Gastroesophageal sphincter (tissue), 4 donors: Measurements from ENCODE around the gene ITGA5. TPM values are rescaled to one million over a fixed set of nuclear protein-coding genes. Genes with fewer than 3 reads are reported as not detected.

ENCODE experiments used
- ATAC-seq: fragments of 150-250 bp; one replicate; pipeline ENCODE4 v1.9.1; 2016; ENCODE audit warnings: mild to moderate bottlenecking, moderate library complexity
- H3K27ac ChIP-seq, 4 donors: fragments of 200-600 bp; sonication (generic) in 3 of 4; 1 replicate in 3 of 4; 2 replicates in 1 of 4; pipeline ENCODE4 v1.5.1; 2016 to 2019
- H3K27me3 ChIP-seq: fragments of 200-600 bp; sonication (generic); one replicate; pipeline ENCODE4 v1.5.1; 2019
- H3K36me3 ChIP-seq, 2 donors: fragments of 200-600 bp; sonication (generic); one replicate each; pipeline ENCODE4 v1.5.1; 2019; ENCODE audit warnings: control low read depth in 1 of 2
- H3K4me1 ChIP-seq, 3 donors: fragments of 200-600 bp; sonication (generic); 1 replicate in 2 of 3; 2 replicates in 1 of 3; pipeline ENCODE4 v1.5.1; 2016 to 2019; ENCODE audit warnings: control low read depth in 2 of 3
- H3K4me3 ChIP-seq, 2 donors: fragments of 200-600 bp; sonication (generic); one replicate each; pipeline ENCODE4 v1.5.1; 2019; ENCODE audit warnings: mild to moderate bottlenecking in 1 of 2, moderate library complexity in 1 of 2
- H3K9me3 ChIP-seq, 3 donors: fragments of 200-600 bp; sonication (generic); one replicate each; pipeline ENCODE4 v1.5.1; 2017 to 2019; ENCODE audit warnings: control low read depth in 2 of 3
- CTCF ChIP-seq, 4 experiments: fragments of 200-600 bp in 2 of 4; fragments of 450-650 bp in 2 of 4; sonication (generic) in 1 of 4; IDR thresholded peaks; one replicate each; pipeline ENCODE4 v1.5.1; 2017 to 2019; ENCODE audit warnings: antibody characterized with exemption in 4 of 4, mild to moderate bottlenecking in 2 of 4, moderate library complexity in 2 of 4
- EP300 ChIP-seq: sonication (generic); formaldehyde crosslinking; IDR thresholded peaks from one replicate; pipeline ENCODE4 v1.6.1; 2017; ENCODE audit warnings: antibody characterized with exemption, mild to moderate bottlenecking
- POLR2A ChIP-seq, 2 donors: fragments of 450-650 bp; IDR thresholded peaks; one replicate each; pipeline ENCODE4 v1.6.1; 2017; ENCODE audit warnings: antibody characterized with exemption in 2 of 2, mild to moderate bottlenecking in 2 of 2, moderate library complexity in 1 of 2
- POLR2AphosphoS5 ChIP-seq: sonication (generic); formaldehyde crosslinking; IDR thresholded peaks from one replicate; pipeline ENCODE4 v1.6.1; 2017; ENCODE audit warnings: antibody characterized with exemption
- WGBS, 2 donors: methylation state at CpG; one replicate each; pipeline ENCODE4 v1.1.5; 2018; ENCODE audit warnings: low coverage in 1 of 2; 5-methylcytosine and 5-hydroxymethylcytosine counted together
- total RNA-seq, 4 donors: library from RNA; depleted of rRNA; stranded (reverse); fragments of >200 nt; gene quantifications; one replicate each; pipeline ENCODE4 v1.1.0, GENCODE V29; 2016

The ITGA5 gene
- total RNA-seq, 4 donors from 2014 or later, result 141 to 908 (median 220) TPM

- TF ChIP-seq EP300, result no peak
- TF ChIP-seq CTCF (IDR thresholded peaks at IDR 0.05), result no peak
- TF ChIP-seq POLR2AphosphoS5, result no peak
- TF ChIP-seq POLR2A (IDR thresholded peaks at IDR 0.05), result no peak
- 95 to 96% methylated on average over 3 of the region's 4 CpGs for WGBS, 2 donors
- H3K4me3 ChIP-seq, result no peak overlapping the region
Observed at GRCh38 chr12:54381136-54381535, 37.9 kb downstream of the ITGA5 start.

GRCh38 chr12:54379398-54380201 is 39.5 kb downstream of the ITGA5 start:
- peaks cover 0 to 45% (median 19%) of the 10 kb centered on the region in 3 donors for H3K4me1 ChIP-seq
- peak overlapping the region; percentile 19 to 84 (median 83) for H3K27ac ChIP-seq
- H3K4me3 ChIP-seq, result peak overlapping the region; percentile 28 to 61
- peak; percentile 82 for ATAC-seq
- H3K9me3 ChIP-seq, result no peaks in the 10 kb centered on the region
- no peaks in the 10 kb centered on the region for H3K27me3 ChIP-seq
- 25 to 35% methylated on average over 3 to 5 of the region's 19 CpGs for WGBS, 2 donors
- TF ChIP-seq POLR2AphosphoS5, result peak; percentile 45
- TF ChIP-seq EP300, result no peak
- peak; percentile 100 for TF ChIP-seq CTCF (IDR thresholded peaks at IDR 0.05)
- TF ChIP-seq POLR2A (IDR thresholded peaks at IDR 0.05), result peak in 1 of 2 donors; percentile 13
- H3K36me3 ChIP-seq, result no peaks in the 10 kb centered on the region

More at GRCh38 chr12:54381136-54381535, 37.9 kb downstream of the ITGA5 start:
- ATAC-seq, result no peak
- no peaks in the 10 kb centered on the region for H3K36me3 ChIP-seq
- no peaks in the 10 kb centered on the region for H3K27me3 ChIP-seq
- no peak overlapping the region for H3K27ac ChIP-seq
- H3K9me3 ChIP-seq, result no peaks in the 10 kb centered on the region
- H3K4me1 ChIP-seq, result peaks cover 0 to 45% (median 11%) of the 10 kb centered on the region in 3 donors

- Histone ChIP-seq H3K27ac (peak overlapping the region; percentile 19 to 84 (median 83)), H3K36me3 (no peaks in the 10 kb centered on the region), H3K4me1 (peaks cover 0 to 49% (median 26%) of the 10 kb centered on the region in 3 donors), H3K4me3 (peak overlapping the region; percentile 50 to 61), H3K9me3 (no peaks in the 10 kb centered on the region), H3K27me3 (no peaks in the 10 kb centered on the region)
- peak in 1 of 2 donors; percentile 21 for TF ChIP-seq POLR2A (IDR thresholded peaks at IDR 0.05)
- TF ChIP-seq CTCF (IDR thresholded peaks at IDR 0.05), result no peak
- whole genome bisulfite sequencing, 2 donors, result 2 to 4% methylated on average over 7 to 29 of the region's 49 CpGs
- ATAC-seq, result peak; percentile 86
Observed at GRCh38 chr12:54378796-54379397, 40.2 kb downstream of the ITGA5 start.

GRCh38 chr12:54377797-54378515 is 41.1 kb downstream of the ITGA5 start:
- Histone ChIP-seq H3K27ac (peak overlapping the region in 3 of 4 donors; percentile 82 to 84 (median 84)), H3K36me3 (no peaks in the 10 kb centered on the region), H3K4me1 (peaks cover 0 to 54% (median 27%) of the 10 kb centered on the region in 3 donors), H3K9me3 (no peaks in the 10 kb centered on the region), H3K27me3 (no peaks in the 10 kb centered on the region), H3K4me3 (peak overlapping the region in 1 of 2 donors; percentile 61)
- no peak for ATAC-seq
- WGBS, 2 donors, result 40 to 76% methylated on average over 1 to 3 of the region's 6 CpGs
- no peak for TF ChIP-seq POLR2AphosphoS5
- TF ChIP-seq CTCF (IDR thresholded peaks at IDR 0.05), result no peak
- TF ChIP-seq EP300, result no peak
- TF ChIP-seq POLR2A (IDR thresholded peaks at IDR 0.05), result no peak
